ENCODE measurements around the gene ADAMTS6.

Gene ADAMTS6

GRCh38 chr5:65446682-65447081, 35.0 kb downstream of the ADAMTS6 start:
- H3K4me2 ChIP-seq (ENCODE audit: insufficient read depth, low read length), result no peak overlapping the region
- H2AFZ ChIP-seq (ENCODE audit: low read depth, low read length), result no peak overlapping the region
- H3K4me3 ChIP-seq (ENCODE audit: low read depth in 1 of 2, low read length in 2 of 2), result no peak overlapping the region
- H3K9ac ChIP-seq (ENCODE audit: low read depth, low read length), result no peak overlapping the region
- no peak overlapping the region for H3K27ac ChIP-seq (ENCODE audit: low read length)
- no peak for DNase-seq
- ATAC-seq (ENCODE audit: insufficient read depth, low read depth), result no peak
- H3K9me3 ChIP-seq (ENCODE audit: insufficient read depth, low read length, severe bottlenecking), result no peaks in the 10 kb centered on the region
- no peaks in the 10 kb centered on the region for H3K4me1 ChIP-seq (ENCODE audit: insufficient read depth, low read length)
- H4K20me1 ChIP-seq (ENCODE audit: insufficient read depth, low read length), result no peaks in the 10 kb centered on the region
- no peaks in the 10 kb centered on the region for H3K27me3 ChIP-seq (ENCODE audit: insufficient read depth, low read length, poor library complexity)
- TF ChIP-seq EZH2 (IDR thresholded peaks at IDR 0.05; ENCODE audit: borderline replicate concordance, low read depth, low read length, severe bottlenecking), result no peak
- TF ChIP-seq CTCF (IDR thresholded peaks at IDR 0.05; ENCODE audit: borderline replicate concordance, extremely low read depth, low read length, poor library complexity, severe bottlenecking), result no peak
- H3K36me3 ChIP-seq (ENCODE audit: insufficient read depth, low read length), result no peaks in the 10 kb centered on the region
- H3K79me2 ChIP-seq (ENCODE audit: insufficient read depth, low read length), result no peaks in the 10 kb centered on the region

GRCh38 chr5:65441800-65442199, 39.9 kb downstream of the ADAMTS6 start:
- DNase-seq (no peak), ATAC-seq (ENCODE audit: insufficient read depth, low read depth) (no peak)
- Histone ChIP-seq H3K4me1 (ENCODE audit: insufficient read depth, low read length) (no peaks in the 10 kb centered on the region), H3K27ac (ENCODE audit: low read length) (no peak overlapping the region), H3K4me3 (ENCODE audit: low read depth in 1 of 2, low read length in 2 of 2) (no peak overlapping the region), H4K20me1 (ENCODE audit: insufficient read depth, low read length) (no peaks in the 10 kb centered on the region), H3K79me2 (ENCODE audit: insufficient read depth, low read length) (no peaks in the 10 kb centered on the region), H3K9me3 (ENCODE audit: insufficient read depth, low read length, severe bottlenecking) (no peaks in the 10 kb centered on the region), H3K36me3 (ENCODE audit: insufficient read depth, low read length) (no peaks in the 10 kb centered on the region), H3K9ac (ENCODE audit: low read depth, low read length) (no peak overlapping the region), H3K4me2 (ENCODE audit: insufficient read depth, low read length) (no peak overlapping the region), H3K27me3 (ENCODE audit: insufficient read depth, low read length, poor library complexity) (no peaks in the 10 kb centered on the region), H2AFZ (ENCODE audit: low read depth, low read length) (no peak overlapping the region)
- TF ChIP-seq EZH2 (IDR thresholded peaks at IDR 0.05; ENCODE audit: borderline replicate concordance, low read depth, low read length, severe bottlenecking), result no peak
- no peak for TF ChIP-seq CTCF (IDR thresholded peaks at IDR 0.05; ENCODE audit: borderline replicate concordance, extremely low read depth, low read length, poor library complexity, severe bottlenecking)

- Histone ChIP-seq H3K4me2 (ENCODE audit: insufficient read depth, low read length) (no peak overlapping the region), H3K9me3 (ENCODE audit: insufficient read depth, low read length, severe bottlenecking) (no peaks in the 10 kb centered on the region), H3K4me1 (ENCODE audit: insufficient read depth, low read length) (no peaks in the 10 kb centered on the region), H3K36me3 (ENCODE audit: insufficient read depth, low read length) (no peaks in the 10 kb centered on the region), H3K27me3 (ENCODE audit: insufficient read depth, low read length, poor library complexity) (no peaks in the 10 kb centered on the region), H4K20me1 (ENCODE audit: insufficient read depth, low read length) (no peaks in the 10 kb centered on the region), H3K4me3 (ENCODE audit: low read depth in 1 of 2, low read length in 2 of 2) (no peak overlapping the region), H3K27ac (ENCODE audit: low read length) (no peak overlapping the region), H2AFZ (ENCODE audit: low read depth, low read length) (no peak overlapping the region), H3K79me2 (ENCODE audit: insufficient read depth, low read length) (no peaks in the 10 kb centered on the region), H3K9ac (ENCODE audit: low read depth, low read length) (no peak overlapping the region)
- no peak for TF ChIP-seq CTCF (IDR thresholded peaks at IDR 0.05; ENCODE audit: borderline replicate concordance, extremely low read depth, low read length, poor library complexity, severe bottlenecking)
- TF ChIP-seq EZH2 (IDR thresholded peaks at IDR 0.05; ENCODE audit: borderline replicate concordance, low read depth, low read length, severe bottlenecking), result no peak
- ATAC-seq (ENCODE audit: insufficient read depth, low read depth) (no peak), DNase-seq (no peak)
These were observed 41.3 kb downstream of the ADAMTS6 start for GRCh38 chr5:65440456-65440855.

GRCh38 chr5:65434122-65434521, 47.6 kb downstream of the ADAMTS6 start:
- Histone ChIP-seq H3K27me3 (ENCODE audit: insufficient read depth, low read length, poor library complexity) (no peaks in the 10 kb centered on the region), H3K4me3 (ENCODE audit: low read depth in 1 of 2, low read length in 2 of 2) (no peak overlapping the region), H3K79me2 (ENCODE audit: insufficient read depth, low read length) (no peaks in the 10 kb centered on the region), H3K9ac (ENCODE audit: low read depth, low read length) (no peak overlapping the region), H4K20me1 (ENCODE audit: insufficient read depth, low read length) (no peaks in the 10 kb centered on the region), H3K4me1 (ENCODE audit: insufficient read depth, low read length) (no peaks in the 10 kb centered on the region), H3K27ac (ENCODE audit: low read length) (no peak overlapping the region), H3K4me2 (ENCODE audit: insufficient read depth, low read length) (no peak overlapping the region), H3K36me3 (ENCODE audit: insufficient read depth, low read length) (no peaks in the 10 kb centered on the region), H2AFZ (ENCODE audit: low read depth, low read length) (no peak overlapping the region), H3K9me3 (ENCODE audit: insufficient read depth, low read length, severe bottlenecking) (no peaks in the 10 kb centered on the region)
- ATAC-seq (ENCODE audit: insufficient read depth, low read depth), result no peak
- TF ChIP-seq EZH2 (IDR thresholded peaks at IDR 0.05; ENCODE audit: borderline replicate concordance, low read depth, low read length, severe bottlenecking), result no peak
- no peak for TF ChIP-seq CTCF (IDR thresholded peaks at IDR 0.05; ENCODE audit: borderline replicate concordance, extremely low read depth, low read length, poor library complexity, severe bottlenecking)
- no peak for DNase-seq
